Keratinocyte (primary cell): Measurements from ENCODE around the gene TBC1D5.

Source experiments
- CTCF ChIP-seq, 3 experiments: IDR thresholded peaks in 1 of 3; conservative IDR thresholded peaks in 1 of 3; optimal IDR thresholded peaks in 1 of 3; 2 replicates in 2 of 3; 3 replicates in 1 of 3; pipeline versions ENCODE3 to v1.5.1; 2011; ENCODE audit warnings: low read length in 3 of 3, mild to moderate bottlenecking in 3 of 3, moderate library complexity in 2 of 3, control low read depth in 1 of 3, inconsistent platforms in 1 of 3; ENCODE audit not compliant: insufficient read depth in 2 of 3; ENCODE audit errors: extremely low read depth in 1 of 3
- EZH2 ChIP-seq: IDR thresholded peaks from one replicate; pipeline ENCODE4 v1.6.1; 2012; ENCODE audit warnings: inconsistent platforms, mild to moderate bottlenecking, low read length, moderate library complexity

- TF ChIP-seq CTCF (optimal IDR thresholded peaks at IDR 0.05 in 1 of 3, IDR thresholded peaks at IDR 0.05 in 1 of 3, conservative IDR thresholded peaks at IDR 0.05 in 1 of 3; ENCODE audit: extremely low read depth in 1 of 3, insufficient read depth in 2 of 3, low read length in 3 of 3) (no peak), EZH2 (no peak)
Measured at GRCh38 chr3:17752436-17752835, 10.0 kb upstream of the TBC1D5 start.
